HL-60 (cell line): Measurements from ENCODE around the gene EYA4.

ENCODE experiments used
- DNase-seq, 2 experiments: peaks; one replicate each; pipeline ENCODE4 v3.0.0-alpha.2; 2010 to 2020; ENCODE audit warnings: low read depth in 1 of 2, low spot score in 1 of 2
- H3K27ac ChIP-seq: fragments of 250-450 bp; sonication (Bioruptor Pico); replicated peaks from 2 replicates; pipeline ENCODE4 v1.5.1; 2020; ENCODE audit warnings: mild to moderate bottlenecking, moderate library complexity
- H3K27me3 ChIP-seq: fragments of 250-450 bp; sonication (Bioruptor Pico); 2 replicates; pipeline ENCODE4 v1.5.1; 2021; ENCODE audit warnings: mild to moderate bottlenecking, moderate library complexity; ENCODE audit not compliant: insufficient read depth, poor library complexity, severe bottlenecking
- H3K4me3 ChIP-seq: replicated peaks from 2 replicates; pipeline ENCODE4 v1.5.1; 2011; ENCODE audit warnings: mild to moderate bottlenecking, control low read depth, low read length; ENCODE audit not compliant: insufficient read depth
- CTCF ChIP-seq: IDR thresholded peaks from one replicate; pipeline ENCODE4 v1.5.1; 2011; ENCODE audit warnings: low read length, control low read depth, inconsistent platforms; ENCODE audit not compliant: insufficient read depth
- GABPA ChIP-seq: IDR thresholded peaks from 2 replicates; pipeline ENCODE4 v1.6.1; 2012; ENCODE audit warnings: low read depth
- POLR2AphosphoS5 ChIP-seq: IDR thresholded peaks from 2 replicates; pipeline ENCODE4 v1.6.1; 2012; ENCODE audit warnings: low read depth
- REST ChIP-seq: IDR thresholded peaks from 2 replicates; pipeline ENCODE4 v1.6.1; 2012; ENCODE audit warnings: low read depth; ENCODE audit not compliant: insufficient replicate concordance
- SPI1 ChIP-seq: IDR thresholded peaks from 2 replicates; pipeline ENCODE4 v1.6.1; 2012; ENCODE audit warnings: low read depth, mild to moderate bottlenecking, borderline replicate concordance

EYA4 gene

GRCh38 chr6:133441491-133441890 lies 200.3 kb downstream of the EYA4 start:
- DNase-seq: no peak
- TF ChIP-seq SPI1 (no peak), GABPA (no peak)
- H3K4me3 ChIP-seq: no peak overlapping the region
- no peak overlapping the region for H3K27ac ChIP-seq
- H3K27me3 ChIP-seq: no peaks in the 10 kb centered on the region

- H3K27ac ChIP-seq: no peak overlapping the region
- no peak overlapping the region for H3K4me3 ChIP-seq
- no peak for TF ChIP-seq REST
- no peak for TF ChIP-seq POLR2AphosphoS5
- TF ChIP-seq GABPA: no peak
- TF ChIP-seq CTCF: no peak
- no peak for DNase-seq
- H3K27me3 ChIP-seq: no peaks in the 10 kb centered on the region
These were observed 205.6 kb downstream of the EYA4 start for GRCh38 chr6:133446789-133447188.

GRCh38 chr6:133447924-133448323 lies 206.8 kb downstream of the EYA4 start:
- Histone ChIP-seq H3K27ac (no peak overlapping the region), H3K4me3 (no peak overlapping the region), H3K27me3 (no peaks in the 10 kb centered on the region)
- TF ChIP-seq CTCF (no peak), SPI1 (no peak), GABPA (no peak), POLR2AphosphoS5 (no peak), REST (no peak)
- no peak for DNase-seq

- DNase-seq: no peak
- H3K27ac ChIP-seq: no peak overlapping the region
- no peaks in the 10 kb centered on the region for H3K27me3 ChIP-seq
- no peak for TF ChIP-seq CTCF
- TF ChIP-seq REST: no peak
- TF ChIP-seq POLR2AphosphoS5: no peak
- TF ChIP-seq GABPA: no peak
- TF ChIP-seq SPI1: no peak
- H3K4me3 ChIP-seq: no peak overlapping the region
These were observed 215.3 kb downstream of the EYA4 start for GRCh38 chr6:133456439-133456838.
